RCC 7860 (cell line): ENCODE results near the gene SOWAHB.
"Not testable (repeated sequence)": the region's sequence is repeated elsewhere in the genome, so short reads cannot be mapped to it uniquely, and the experiment has no call there.

ENCODE experiments used
- DNase-seq: peaks from one replicate; pipeline ENCODE4 v3.0.0-alpha.2; 2015; ENCODE audit warnings: low spot score
- FAIRE-seq: peaks from 2 replicates; lab custom pipeline; 2012; peaks lifted over from hg19 to GRCh38; lab: Jason Lieb, UNC

SOWAHB gene

DNA sequence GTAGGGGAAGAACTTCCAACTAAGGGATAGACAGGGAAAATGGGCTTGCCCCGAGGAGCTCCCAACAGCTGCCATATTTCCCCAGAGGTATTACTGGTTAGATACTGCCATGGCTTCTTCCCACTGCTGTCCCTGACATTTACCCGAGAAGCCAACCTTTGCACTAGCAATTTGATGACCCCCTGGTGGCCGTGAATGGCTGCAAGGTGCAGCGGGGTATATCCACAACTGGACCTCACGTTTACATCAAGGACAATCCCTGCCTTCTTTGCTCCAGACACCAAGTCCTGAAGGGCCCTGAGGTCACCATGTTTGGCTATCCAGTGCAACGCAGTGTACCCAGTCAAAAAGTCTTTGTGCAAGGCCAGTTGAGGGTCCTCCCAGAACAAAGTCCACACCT lies 2.3 kb downstream of the SOWAHB start:
- no peak for FAIRE-seq
- no peak for DNase-seq

DNA sequence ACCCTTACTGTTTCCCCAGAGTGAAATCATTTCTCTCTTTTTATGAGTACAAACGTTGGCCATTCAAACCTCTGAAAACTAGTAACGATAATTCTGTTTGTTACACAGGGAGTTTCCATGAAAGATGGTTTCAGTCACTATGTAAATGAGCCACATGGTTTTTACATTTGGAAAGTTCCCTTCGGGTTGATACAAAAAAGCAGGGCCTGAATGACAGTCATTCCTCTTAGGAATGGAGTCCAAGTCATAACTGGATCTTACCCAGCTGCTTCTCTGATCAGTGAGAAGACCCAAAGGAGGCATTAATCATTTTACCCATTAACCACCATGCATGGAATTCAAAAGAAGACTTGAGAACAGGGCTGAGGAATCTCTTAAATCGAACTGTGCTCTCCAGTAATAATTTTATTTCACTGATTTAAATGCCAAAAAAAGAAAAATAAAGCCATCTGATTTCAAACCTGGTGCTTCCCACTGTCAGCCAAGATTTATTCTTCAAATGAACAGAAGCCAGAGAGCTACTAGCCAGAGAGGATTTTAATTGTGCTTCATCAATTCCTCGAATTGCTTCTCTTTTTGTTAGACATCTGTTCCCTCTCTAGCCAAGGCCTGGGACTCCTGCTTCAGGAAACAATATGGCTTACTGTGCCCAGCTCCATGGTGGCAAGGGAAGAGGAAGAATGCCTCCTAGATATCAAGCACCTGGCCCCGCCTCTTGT lies 3.2 kb downstream of the SOWAHB start:
- no peak for FAIRE-seq
- no peak for DNase-seq

DNA sequence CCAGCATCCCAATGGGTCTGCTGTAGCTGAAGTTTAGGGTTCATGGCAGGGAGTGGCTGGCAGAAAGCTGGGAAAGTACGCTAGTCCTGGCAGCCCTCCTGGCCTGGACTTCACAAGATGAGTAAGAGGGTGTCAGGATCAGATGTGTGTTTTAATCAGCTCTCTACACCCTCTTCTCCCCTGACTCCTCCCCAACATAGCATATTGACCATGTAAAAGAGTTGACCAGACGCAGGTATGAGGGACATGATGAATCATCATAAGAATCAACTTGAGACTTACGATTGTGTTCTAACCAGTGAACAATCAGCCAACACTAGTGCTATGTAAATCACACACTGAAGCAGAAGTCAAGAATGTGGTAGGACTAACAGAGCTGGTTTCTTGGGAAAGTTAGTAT lies 5.3 kb downstream of the SOWAHB start:
- no peak for DNase-seq
- no peak for FAIRE-seq

DNA sequence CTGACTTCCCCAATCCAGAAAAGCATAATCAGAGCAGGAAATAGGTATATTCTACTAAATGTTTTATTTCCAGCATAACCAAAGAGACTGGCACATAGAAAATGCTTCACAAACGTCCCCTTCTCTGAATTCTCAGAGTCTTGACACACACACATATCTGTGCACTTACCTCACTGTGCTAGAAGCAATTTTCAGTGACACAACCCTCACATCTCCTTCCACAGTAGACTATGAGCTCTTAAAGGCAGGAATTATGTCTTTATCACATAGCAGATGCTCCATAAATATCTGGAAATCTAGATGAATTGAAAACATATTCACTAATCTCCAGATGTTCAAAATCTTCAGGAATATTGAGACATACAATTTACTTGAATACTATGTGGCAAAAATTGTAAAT lies 5.9 kb downstream of the SOWAHB start:
- FAIRE-seq (no peak), DNase-seq (no peak)

DNA sequence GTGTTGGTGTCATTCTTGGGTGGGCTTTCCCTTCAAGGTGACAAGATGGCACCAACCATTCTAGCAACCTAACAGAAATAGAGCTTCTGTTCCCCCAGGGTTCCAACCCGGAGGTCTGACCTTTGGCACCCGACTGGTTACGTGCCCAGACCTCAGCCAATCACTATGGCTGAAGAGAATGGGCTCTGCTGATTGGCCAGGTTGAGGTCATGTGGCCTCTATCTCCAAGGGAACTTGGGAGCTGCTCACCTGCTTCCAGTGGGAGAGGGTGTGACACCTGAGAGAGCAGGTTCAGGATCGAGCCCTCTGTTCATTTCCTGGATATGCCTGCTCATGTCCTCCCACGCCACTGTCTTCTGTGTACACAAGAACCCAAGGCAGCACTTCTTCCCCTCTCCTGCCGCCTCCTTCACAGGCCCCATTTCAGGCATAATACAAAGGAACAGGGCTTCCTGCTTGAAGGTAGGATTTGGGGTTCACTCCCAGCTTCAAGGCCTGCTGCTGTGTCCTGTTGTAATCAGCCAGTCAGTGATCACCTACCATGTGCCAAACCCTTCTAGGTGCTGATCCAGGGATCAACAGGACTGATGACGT lies 11.0 kb downstream of the SOWAHB start:
- DNase-seq (no peak), FAIRE-seq (no peak)

DNA sequence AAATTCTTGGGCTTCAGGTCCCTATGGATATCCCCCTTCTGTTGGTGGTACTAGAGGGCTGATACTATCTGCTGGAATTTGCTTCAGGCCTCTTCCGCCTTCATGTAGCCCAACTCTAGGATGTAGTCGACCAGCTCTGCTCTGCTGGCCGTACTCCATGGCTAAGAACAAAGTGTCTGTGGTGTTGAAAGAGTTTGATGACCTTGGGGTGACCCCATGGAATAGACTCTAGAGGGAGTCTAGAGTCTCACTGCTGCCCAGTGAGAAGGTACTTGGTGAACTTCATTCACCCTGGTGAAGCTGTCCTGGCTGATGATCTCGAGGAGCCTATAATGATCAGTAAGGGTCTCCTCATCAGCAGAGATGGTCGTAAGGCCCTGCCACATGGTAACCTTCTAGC lies 11.7 kb downstream of the SOWAHB start:
- FAIRE-seq (no peak), DNase-seq (no peak)

DNA sequence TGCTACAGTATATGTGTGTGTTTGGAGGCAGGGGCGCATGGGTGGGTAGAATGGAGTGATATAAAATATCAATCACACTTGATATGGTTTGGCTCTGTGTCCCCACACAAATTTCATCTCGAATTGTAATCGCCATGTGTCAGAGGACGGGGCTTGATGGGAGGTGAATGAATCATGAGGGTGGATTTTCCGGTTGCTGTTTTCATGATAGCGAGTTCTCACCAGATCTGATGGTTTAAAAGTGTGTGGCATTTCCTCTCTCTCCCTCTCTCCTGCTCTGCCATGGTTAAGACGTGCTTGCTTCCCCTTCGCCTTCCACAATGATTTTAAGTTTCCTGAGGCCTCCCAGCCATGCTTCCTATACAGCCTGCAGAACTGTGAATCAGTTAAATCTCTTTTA lies 14.8 kb downstream of the SOWAHB start:
- DNase-seq (no peak), FAIRE-seq (no peak)

DNA sequence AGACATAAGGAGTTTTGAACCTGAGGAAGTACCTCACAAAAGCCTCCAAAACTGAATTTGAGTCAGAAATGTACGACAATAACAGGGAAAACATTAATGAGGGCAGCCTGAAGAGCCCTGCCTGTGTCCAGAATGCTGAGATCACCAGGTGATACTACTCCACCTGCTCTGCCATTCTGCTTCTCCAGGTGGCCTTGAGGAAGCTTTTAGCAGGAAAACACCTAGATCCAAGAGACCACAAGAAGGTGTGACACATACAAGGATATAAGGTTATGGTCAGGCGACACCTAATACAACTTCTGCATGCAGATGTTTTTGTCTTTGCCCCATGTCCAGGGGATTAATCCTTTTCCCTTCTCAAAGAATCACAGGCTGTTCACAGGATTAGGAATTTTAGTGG lies 15.3 kb downstream of the SOWAHB start:
- no peak for FAIRE-seq
- no peak for DNase-seq

DNA sequence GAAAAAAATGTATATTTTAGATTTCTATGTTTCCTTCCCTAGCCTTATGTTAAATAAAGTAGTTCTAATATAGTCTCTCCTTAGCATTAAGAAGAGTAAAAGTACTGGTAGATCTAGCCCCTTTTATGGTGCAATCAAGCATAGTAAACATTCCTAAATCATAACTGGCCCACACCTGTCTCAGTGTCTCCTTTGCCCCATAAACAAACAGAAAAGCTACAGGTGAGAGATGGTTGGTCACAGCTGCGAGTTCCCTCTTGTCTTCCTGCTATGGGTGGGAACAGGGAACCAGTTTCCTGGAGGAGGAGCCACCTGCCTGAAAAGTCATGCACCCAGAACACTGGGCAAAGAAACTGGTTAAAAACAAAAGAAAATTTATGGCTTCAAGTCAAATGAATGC lies 16.6 kb downstream of the SOWAHB start:
- no peak for FAIRE-seq

DNA sequence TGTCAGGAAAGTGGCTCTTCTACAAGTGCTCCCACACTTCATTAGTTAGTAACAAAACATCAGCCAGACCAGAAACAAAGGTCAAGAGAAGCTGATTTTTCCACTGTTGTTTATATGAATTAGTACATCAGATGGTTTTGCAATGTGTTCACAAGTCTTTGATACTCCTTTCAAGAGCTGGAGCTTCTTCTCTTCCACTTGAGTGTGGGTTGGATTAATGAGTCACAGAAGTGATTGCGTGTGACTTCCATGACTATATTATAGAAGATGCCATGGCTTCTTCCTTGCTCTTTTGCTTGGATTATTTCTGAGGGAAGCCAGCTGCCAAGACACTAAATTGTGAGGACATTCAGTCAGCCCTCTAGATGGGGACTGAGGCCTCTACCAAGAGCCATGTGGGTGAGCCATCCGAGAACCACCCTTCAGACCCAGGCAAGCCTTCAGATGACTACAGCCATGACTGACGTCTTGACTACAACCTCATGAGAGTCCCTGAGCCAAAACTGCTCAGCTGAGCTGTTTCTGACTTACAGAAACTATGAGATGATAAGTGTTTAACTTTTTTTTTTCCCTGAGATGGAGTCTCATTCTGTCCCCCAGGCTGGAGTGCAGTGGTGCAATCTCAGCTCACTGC lies 18.1 kb downstream of the SOWAHB start:
- FAIRE-seq = no peak
- DNase-seq = no peak

More for the DNA sequence above, 16.6 kb downstream of the SOWAHB start:
- DNase-seq = no peak

DNA sequence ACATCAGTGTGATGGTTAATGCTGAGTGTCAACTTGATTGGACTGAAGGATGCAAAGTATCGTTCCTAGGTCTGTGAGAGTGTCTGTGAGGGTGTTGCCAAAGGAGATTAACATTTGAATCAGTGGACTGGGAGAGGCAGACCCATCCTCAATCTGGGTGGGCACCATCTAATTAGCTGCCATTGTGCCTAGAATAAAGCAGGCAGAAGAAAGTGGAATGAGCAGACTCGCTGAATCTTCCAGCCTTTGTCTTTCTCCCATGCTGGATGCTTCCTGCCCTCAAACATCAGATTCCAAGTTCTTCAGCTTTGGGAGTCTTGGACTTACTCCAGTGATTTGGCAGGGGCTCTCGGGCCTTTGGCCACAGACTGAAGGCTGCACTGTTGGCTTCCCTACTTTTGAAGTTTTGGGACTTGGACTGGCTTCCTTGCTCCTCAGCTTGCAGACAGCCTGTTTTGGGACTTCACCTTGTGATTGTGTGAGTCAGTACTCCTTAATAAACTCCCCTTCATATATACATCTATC lies 19.2 kb downstream of the SOWAHB start:
- DNase-seq, FAIRE-seq: not testable (repeated sequence)

DNA sequence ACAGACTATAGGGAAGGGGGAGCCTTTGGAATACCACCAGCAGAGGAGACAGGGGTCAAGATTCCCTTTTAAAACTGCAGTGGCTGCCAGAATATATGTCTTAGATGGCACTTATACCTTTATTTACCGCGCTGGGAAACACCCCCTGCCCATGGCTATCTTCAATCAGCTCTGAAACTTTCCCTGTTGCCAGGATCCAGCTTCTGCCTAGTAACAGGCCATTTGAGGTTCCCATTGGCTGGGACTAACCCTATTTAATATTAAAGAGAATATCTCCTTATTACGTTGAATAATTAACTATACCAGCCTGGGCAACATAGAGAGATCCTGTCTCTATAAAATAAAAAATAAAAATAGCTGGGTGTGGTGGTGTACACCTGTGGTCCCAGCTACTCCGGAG lies 23.8 kb downstream of the SOWAHB start:
- DNase-seq = no peak

DNA sequence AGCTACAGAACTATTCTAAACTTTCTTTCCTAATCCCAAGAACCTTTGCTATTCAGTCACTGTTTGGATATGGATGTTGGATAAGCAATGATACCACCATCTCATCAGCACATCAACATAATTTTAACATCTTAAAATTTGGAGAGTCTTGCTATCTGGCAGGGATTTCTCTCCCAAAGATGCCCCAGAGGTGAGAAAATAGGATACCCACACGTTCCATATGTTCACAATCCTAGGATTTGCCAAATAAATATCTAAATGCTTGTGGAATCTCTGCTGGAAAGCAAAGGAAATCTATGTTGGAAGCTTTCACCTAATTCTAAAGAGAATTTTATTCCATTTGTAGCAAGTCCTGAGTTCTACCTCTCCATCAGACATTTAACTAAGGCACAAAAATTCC lies 24.4 kb downstream of the SOWAHB start:
- DNase-seq (no peak), FAIRE-seq (no peak)

More for the DNA sequence above, 23.8 kb downstream of the SOWAHB start:
- FAIRE-seq = no peak

DNA sequence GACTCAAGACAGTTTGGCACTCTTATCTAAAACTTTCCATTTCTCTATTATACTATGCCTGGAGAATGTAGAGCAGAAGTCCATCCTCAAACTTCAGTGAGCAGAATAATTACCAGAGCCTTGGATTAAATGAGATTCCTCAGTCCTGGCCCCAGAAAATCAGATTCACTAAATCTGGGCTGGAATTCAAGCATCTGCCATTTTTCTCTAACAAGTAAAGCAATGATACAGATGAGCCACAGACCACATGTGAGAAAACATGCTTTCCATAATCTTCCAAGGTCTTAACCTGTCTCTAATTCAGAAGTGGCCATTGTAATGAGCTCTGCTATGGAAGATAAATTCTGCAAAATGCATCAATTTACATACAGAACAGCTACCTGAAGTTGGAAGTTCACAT lies 25.4 kb downstream of the SOWAHB start:
- no peak for DNase-seq
- no peak for FAIRE-seq

DNA sequence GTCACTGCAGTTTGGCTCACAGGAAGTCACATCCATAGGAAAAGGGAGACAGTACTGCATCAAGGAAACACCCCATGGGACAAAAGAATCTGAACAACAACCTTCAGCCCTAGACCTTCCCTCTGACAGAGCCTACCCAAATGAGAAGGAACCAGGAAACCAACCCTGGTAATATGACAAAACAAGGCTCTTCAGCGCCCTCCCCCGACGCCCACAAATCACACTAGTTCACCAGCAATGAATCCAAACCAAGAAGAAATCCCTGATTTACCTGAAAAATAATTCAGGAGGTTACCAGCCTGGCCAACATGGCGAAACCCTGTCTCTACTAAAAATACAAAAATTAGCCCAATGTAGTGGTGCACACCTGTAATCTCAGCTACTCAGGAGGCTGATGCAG lies 29.2 kb downstream of the SOWAHB start:
- FAIRE-seq, DNase-seq: not testable (repeated sequence)

DNA sequence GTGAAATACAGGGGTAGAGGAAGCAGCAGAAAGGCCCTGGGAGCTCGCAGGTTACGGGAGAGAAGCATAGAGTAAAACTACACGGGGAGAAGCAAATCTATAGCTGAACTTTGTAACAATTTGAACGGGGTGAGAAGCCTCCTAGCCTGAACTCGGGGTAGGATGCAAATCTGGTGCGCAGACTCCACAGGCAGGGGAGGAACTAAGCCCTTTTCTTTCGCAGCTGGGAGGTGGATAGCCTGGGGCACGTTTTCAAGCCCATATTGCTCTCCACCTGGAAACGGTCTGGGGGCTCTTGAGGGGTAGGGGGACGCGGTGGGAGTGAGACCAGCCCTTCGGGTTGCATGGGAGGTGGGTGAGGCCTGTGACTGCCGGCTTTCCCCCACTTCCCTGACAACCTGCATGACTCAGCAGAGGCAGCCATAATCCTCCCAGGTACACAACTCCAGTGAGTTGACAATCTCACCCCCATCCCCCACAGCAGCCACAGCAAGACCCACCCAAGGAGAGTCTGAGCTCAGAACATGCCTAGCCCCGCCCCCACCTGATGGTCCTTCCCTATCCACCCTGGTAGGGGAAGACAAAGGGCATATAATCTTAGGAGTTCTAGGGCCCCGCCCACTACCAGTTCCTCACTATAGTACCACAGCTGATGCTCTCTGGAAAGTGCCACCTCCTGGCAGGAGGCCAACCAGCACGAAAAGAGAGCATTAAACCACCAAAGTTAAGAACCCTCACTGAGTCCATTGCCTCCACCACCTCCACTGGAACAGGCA lies 29.9 kb downstream of the SOWAHB start:
- no peak for FAIRE-seq
- no peak for DNase-seq

DNA sequence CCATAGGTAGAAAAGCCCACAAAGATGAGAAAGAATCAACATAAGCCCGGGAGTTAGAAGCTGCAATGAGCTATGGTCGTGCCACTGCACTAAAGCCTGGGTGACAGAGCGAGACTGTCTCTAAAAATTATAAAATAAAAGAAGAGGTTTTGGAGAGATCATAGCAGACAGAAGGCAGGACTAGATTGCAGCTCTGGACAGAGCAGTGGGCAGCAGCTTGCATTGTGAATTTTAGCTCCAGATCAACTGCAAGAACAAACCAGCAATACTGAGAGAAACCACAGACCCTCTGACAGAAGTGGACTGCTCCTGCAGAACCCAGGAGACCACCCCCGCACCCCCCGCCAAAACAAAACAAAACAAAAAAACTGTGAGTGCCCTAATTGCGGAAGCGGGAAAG lies 30.6 kb downstream of the SOWAHB start:
- FAIRE-seq = no peak
- DNase-seq = no peak

DNA sequence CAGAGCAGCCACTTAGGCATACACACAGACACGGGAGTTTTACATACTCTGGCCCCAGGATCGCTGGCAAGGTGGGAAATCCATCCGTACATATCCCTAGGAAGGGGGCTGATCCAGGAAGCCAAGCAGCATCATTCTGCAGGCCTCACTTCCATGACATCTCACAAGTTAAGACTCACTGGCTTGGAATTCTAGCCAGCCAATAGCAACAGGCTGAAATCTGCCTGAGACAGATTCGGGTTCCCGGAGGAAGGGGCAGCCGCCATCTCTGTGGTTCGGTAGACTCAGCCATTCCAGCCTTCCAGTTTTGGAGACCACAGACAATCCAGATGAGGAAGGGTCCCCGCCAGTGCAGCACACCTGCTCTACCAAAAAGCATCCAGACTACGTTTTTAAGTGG lies 31.3 kb downstream of the SOWAHB start:
- no peak for DNase-seq

DNA sequence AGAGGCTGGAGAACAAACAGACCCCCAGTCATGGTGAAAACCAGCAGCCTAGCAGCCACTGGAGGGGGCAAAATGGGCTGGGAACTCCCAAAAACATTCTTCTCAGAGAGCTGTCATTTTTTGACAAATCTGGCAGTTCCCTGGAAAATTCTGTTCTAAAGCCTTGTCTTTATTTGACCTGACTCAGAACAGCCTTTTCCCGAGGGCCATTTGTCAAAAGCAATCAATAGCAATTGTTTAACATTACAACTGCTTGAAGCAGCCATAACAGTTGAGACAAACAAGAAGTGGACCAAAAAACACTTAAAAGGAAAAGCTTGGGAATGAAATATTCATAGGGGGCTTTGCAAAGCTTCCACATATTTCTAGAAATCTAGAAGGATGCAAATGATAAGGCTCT lies 39.6 kb downstream of the SOWAHB start:
- DNase-seq = no peak
- FAIRE-seq = no peak

More for the DNA sequence above, 31.3 kb downstream of the SOWAHB start:
- no peak for FAIRE-seq

DNA sequence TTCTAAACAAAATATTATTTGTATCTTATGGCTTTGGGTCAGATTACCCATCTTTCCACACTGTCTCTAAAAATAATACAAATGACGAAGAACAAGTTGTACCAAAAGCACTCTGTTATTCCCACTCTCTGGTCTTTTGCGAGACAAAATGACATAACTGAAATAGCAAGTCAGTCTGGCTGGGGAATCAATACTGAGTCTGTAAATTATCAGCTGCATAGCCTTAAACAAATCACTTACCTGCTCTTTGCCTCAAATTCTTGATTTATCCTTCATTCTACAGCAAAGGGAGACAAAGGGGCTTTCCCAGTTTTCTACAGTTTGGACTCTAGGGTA lies 40.9 kb downstream of the SOWAHB start:
- no peak for FAIRE-seq
- DNase-seq = no peak
